GM12875 (cell line): Measurements from ENCODE around the gene RNF208.

Source experiments
- H3K4me3 ChIP-seq: one replicate; pipeline ENCODE4 v1.5.1; 2011; ENCODE audit warnings: low read depth, low read length, control low read depth
- TF ChIP-seq, protein P1 (sequence below): IDR thresholded peaks from 2 replicates; pipeline ENCODE4 v1.5.1; 2011; ENCODE audit warnings: low read depth, mild to moderate bottlenecking, control low read depth, inconsistent platforms, low read length, moderate library complexity, borderline replicate concordance; ENCODE audit not compliant: insufficient read depth

Gene RNF208

DNA sequence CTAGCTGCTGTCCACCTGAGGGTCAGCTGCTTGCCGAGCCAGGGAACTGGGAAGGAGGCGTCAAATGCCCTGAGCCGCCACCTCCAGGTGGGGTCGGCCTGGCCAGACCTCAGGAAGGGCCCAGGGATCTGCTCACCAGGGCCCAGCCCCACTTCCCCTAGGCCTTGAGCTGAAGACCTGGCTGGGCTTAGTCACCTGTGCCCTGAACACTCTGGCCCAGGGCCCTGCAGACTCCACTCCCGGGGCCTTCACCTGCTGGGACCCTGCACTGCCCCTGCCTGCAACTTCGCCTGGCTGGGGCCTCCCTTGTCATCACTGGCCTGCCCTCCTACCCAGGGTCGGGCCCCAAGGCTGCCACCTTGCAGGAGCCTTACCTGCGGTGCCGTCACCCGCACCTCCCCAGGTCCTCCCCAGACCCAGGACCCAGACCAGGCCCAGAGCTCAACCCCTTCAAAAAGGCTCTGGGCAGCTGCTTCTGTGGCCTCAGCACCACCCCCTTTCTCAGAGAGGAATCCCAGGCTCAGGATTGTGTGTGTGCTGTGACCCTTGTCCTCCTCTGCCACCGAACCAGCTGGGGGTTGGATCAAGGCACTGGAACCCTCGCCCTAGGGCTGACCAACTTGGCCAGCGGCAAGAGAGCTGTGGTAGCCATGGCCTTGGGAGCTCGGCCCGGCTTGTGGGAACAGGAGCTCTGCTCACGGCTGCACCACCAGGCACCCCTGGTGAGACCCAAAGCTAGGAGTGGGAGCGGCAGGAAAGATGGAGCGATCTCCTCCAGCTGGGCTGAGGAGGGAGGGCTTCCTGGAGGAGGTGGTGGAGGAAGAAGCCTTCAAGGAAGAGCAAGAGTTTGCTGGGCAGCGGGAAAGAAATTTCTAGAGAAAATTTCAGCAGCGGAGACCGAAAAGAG lies 31.9 kb upstream of the RNF208 start:
- H3K4me3 ChIP-seq: peak overlapping the region; percentile 79
- TF ChIP-seq, protein P1, sequence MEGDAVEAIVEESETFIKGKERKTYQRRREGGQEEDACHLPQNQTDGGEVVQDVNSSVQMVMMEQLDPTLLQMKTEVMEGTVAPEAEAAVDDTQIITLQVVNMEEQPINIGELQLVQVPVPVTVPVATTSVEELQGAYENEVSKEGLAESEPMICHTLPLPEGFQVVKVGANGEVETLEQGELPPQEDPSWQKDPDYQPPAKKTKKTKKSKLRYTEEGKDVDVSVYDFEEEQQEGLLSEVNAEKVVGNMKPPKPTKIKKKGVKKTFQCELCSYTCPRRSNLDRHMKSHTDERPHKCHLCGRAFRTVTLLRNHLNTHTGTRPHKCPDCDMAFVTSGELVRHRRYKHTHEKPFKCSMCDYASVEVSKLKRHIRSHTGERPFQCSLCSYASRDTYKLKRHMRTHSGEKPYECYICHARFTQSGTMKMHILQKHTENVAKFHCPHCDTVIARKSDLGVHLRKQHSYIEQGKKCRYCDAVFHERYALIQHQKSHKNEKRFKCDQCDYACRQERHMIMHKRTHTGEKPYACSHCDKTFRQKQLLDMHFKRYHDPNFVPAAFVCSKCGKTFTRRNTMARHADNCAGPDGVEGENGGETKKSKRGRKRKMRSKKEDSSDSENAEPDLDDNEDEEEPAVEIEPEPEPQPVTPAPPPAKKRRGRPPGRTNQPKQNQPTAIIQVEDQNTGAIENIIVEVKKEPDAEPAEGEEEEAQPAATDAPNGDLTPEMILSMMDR: no peak

DNA sequence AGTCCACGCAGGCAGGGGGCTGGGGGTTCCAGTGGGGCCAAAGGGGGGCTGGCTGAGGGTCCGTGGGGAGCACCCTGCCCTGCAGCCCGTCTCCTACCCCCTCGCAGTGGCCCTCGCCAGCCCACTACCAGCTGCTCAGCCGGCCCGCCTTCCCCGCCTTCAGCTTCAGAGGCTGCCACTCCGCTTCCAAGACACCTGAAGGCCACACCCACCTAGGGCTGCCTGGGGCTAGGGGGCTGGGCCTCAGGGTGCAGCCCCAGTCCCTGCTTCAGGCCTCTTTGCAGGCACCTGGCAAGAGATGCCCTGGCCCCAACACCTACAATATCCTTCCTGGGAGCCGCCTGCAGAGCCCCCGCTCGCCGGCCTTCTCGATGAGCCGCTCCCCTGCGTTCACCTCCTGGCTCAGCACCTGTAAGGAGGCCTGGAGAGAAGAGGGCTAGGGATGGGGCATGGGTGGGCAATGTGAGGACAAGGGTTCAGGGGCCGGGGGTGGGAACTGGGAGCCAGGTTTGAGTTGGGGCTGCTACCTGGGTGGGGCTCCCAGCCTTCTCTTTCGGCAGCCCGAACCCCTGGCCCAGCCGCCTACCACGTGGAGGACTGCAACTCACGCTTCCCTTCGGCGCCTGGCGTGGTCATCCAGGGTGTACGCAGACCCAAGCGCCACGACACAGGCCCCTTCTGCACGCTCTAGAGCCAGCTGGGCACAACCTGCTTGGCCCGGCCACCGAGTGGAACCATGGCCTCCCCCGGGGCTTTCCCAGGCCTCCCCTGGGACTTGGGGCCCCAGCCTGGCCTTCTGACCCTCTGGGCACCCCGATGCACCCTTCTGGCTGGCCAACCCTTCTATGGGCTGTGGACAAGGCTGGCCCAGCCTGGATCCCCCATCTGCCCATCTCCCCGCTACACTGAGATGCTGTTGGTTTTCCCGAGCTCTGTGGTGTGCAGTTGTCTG lies 30.8 kb upstream of the RNF208 start:
- no peak overlapping the region for H3K4me3 ChIP-seq
- TF ChIP-seq, protein P1: no peak

DNA sequence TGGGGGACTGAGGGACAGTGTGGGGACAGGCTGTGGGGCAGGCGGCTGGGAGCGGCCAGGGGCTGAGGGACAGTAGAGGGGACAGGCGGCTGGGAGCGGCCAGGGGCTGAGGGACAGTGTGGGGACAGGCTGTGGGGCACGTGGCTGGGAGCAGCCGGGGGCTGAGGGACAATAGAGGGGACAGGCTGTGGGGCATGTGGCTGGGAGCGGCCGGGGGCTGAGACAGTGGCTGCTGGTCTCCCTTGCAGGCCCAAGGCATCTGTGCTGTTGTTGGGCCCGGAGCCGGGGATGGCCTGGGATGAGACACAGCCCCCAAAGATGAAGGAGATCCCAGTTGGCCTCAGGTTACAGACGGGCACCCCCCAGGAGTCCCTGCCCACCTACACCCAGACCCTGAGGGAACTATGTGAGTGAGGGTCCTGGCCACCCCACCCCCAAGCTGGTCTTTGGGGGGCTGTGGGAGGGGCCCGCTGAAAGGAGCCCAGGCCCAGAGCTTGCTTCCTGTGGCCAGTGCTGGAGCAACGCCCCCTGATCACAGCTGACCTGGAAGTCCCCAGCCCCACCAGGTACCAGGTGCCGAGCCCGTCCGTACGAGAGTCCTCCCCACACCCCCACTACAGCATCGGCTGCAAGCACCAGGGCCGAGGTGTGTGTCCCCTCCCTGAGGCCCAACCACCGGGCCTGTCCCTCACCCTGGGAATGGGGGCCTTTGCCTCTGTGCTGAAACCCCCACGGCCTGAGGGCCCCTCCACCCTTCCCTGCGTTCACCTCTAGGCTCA lies 29.6 kb upstream of the RNF208 start:
- H3K4me3 ChIP-seq: no peak overlapping the region
- TF ChIP-seq, protein P1: no peak

DNA sequence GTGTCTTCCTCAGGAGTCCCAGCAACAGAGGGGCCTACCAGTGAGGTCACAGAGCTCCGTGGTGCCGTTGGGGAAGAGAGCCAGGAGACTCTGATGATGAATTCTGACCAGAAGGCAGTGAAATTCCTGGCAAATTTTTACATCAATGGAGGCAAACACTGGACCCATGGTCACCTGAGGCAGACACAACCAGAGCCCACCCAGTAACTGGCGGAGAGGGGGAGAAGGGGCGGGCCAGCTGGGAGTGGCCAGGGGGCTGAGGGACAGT lies 29.1 kb upstream of the RNF208 start, which contains the start of gene STPG3:
Gene STPG3 (plus strand): TSS at position 93 of the 268 bp plus-strand sequence. CDS start 1 bp downstream, at position 94.
- TF ChIP-seq, protein P1: no peak
- no peak within 1 kb of the TSS for H3K4me3 ChIP-seq

DNA sequence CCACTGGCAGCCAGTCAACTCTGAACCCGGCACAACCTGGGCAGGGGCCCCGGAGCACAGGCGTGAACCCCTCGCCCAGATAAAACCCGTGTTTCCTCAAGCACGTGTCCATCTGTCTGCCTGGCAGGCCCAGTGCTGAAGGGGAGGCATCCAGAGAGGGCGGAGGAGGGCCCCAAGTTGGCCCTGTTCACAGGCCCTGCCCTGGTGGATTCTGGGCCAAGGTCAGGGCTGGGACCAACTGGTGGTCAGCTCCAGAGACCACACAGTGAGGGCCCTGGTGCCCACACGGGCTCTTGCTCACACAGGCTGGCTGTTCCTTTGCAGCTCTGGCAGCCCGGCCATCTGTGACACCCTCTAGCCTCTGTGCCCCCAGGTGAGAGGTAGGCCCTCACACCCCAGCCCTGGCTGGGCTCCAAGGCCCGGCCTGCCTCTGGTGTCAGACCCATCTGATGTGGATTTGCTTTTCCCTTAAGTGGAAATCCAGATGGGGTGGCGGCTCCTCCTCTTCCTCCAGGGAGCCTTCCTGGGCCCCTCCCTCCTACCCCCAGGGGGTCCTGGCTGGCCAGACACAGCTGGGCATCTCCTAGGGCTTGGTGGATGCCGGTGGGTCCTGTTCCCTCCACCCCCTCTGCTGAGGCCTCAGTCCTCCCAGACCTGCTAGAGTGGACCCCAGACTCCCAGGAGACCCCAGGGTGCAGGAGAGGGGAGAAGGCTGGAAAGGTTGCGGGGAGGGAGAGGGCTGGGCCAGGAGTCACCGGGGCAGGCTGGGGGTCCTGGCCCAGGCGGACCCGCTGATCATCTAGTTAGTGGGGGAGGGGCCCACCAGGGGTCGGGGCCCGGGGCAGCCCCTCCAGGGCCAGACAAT lies 28.5 kb upstream of the RNF208 start:
- TF ChIP-seq, protein P1: no peak
- no peak overlapping the region for H3K4me3 ChIP-seq

DNA sequence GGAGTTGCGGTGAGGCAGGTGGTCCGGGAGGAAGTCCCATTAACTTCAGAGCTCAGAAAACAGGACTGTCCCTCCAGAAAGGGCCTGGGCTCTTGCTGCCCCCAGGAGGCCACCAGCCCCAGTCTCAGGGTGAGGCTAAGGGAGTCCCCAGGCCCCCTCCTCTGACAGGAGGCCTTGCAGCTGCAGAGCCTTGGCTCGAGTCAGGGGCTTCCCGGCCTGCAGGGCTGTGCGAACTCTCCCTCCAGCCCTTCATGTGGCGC lies 25.8 kb upstream of the RNF208 start:
- TF ChIP-seq, protein P1: no peak
- no peak overlapping the region for H3K4me3 ChIP-seq
